Lower leg skin (tissue), 4 donors: ENCODE measurements around the gene VRTN. TPM values are rescaled to one million over a fixed set of nuclear protein-coding genes. Genes with fewer than 3 reads are reported as not detected.
A peak's percentile ranks its signal among the peaks of the same experiment; 100 is the strongest.

Source experiments
- DNase-seq, 2 donors: peaks; one replicate each; pipeline ENCODE4 v3.0.0-alpha.2; 2019; ENCODE audit warnings: low spot score in 2 of 2
- H3K4me3 ChIP-seq: fragments of 200-600 bp; sonication (generic); 2 replicates; pipeline ENCODE4 v1.5.1; 2017; ENCODE audit warnings: mild to moderate bottlenecking, low read depth; ENCODE audit not compliant: poor library complexity, severe bottlenecking
- POLR2A ChIP-seq, 2 donors: fragments of 450-650 bp; IDR thresholded peaks; one replicate each; pipeline ENCODE4 v1.6.1; 2016 to 2017; ENCODE audit warnings: antibody characterized with exemption in 2 of 2, mild to moderate bottlenecking in 1 of 2, moderate library complexity in 1 of 2
- WGBS, 2 donors: methylation state at CpG; one replicate each; pipeline ENCODE4 v1.1.5; 2018; 5-methylcytosine and 5-hydroxymethylcytosine counted together
- intact Hi-C: fragments of 100-400 bp; cut with DNase I; formaldehyde crosslinking; loops from one replicate; pipeline ENCODE4 v1.15.0; 2023; ENCODE audit warnings: low total_unique reads
- total RNA-seq, 4 donors: library from RNA; depleted of rRNA; stranded (reverse); fragments of >200 nt; gene quantifications; one replicate each; pipeline ENCODE4 v1.1.0, GENCODE V29; 2016
- TF ChIP-seq, protein P1 (sequence below), 3 donors: fragments of 450-650 bp; IDR thresholded peaks; one replicate each; pipeline ENCODE4 v1.5.1; 2016; ENCODE audit warnings: antibody characterized with exemption in 3 of 3, mild to moderate bottlenecking in 3 of 3, moderate library complexity in 2 of 3

Gene VRTN
- total RNA-seq, 4 donors from 2014 or later = not detected

DNA sequence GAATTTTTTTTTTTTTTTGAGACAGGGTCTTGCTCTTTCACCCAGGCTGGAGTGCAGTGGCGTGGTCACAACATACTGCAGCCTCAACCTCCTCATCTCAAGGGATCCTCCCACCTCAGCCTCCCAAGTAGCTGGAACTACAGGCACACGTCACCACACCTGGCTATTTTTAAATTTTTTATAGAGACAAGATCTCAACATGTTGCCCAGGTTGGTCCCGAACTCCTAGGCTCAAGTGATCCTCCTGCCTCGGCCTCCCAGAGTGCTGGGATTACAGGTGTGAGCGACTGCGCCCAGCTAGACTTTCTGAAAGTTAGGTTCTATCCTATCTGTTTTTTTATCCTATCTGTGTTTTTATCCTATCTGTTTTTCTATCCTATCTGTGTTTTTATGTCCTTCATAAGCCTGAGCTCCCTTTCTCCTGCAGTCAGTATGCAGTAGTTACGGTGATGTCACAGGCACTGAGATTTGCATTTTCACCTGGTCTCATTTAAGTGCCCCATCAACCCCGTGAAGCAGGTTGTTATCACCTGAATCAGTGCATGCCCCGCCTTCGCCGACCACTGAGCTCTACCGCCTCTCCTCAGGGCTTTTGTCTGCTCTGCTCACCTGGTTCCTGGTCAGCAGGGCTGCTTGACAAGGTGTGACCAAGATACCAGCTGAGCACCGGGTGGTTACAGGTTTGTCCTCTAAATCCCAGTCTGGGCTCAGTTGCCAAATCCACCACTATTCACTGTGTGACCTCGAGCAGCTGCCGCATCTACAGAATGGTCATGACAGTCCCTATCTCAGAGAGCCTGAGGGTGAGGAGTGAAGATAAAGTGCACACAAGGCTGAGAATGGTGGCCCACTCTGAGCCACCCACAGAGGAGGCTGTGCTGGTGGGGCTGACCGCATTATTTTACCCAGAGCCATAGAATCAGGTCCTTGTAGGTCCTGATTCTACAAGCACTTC lies 44.6 kb downstream of the VRTN start:
- no peak for TF ChIP-seq POLR2A (IDR thresholded peaks at IDR 0.05)
- TF ChIP-seq, protein P1, sequence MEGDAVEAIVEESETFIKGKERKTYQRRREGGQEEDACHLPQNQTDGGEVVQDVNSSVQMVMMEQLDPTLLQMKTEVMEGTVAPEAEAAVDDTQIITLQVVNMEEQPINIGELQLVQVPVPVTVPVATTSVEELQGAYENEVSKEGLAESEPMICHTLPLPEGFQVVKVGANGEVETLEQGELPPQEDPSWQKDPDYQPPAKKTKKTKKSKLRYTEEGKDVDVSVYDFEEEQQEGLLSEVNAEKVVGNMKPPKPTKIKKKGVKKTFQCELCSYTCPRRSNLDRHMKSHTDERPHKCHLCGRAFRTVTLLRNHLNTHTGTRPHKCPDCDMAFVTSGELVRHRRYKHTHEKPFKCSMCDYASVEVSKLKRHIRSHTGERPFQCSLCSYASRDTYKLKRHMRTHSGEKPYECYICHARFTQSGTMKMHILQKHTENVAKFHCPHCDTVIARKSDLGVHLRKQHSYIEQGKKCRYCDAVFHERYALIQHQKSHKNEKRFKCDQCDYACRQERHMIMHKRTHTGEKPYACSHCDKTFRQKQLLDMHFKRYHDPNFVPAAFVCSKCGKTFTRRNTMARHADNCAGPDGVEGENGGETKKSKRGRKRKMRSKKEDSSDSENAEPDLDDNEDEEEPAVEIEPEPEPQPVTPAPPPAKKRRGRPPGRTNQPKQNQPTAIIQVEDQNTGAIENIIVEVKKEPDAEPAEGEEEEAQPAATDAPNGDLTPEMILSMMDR (IDR thresholded peaks at IDR 0.05) = no peak
- no peak overlapping the region for H3K4me3 ChIP-seq
- intact Hi-C loops = no loop called here
- 82 to 85% methylated on average over 16 of the region's 16 CpGs for WGBS, 2 donors
- no peak for DNase-seq

DNA sequence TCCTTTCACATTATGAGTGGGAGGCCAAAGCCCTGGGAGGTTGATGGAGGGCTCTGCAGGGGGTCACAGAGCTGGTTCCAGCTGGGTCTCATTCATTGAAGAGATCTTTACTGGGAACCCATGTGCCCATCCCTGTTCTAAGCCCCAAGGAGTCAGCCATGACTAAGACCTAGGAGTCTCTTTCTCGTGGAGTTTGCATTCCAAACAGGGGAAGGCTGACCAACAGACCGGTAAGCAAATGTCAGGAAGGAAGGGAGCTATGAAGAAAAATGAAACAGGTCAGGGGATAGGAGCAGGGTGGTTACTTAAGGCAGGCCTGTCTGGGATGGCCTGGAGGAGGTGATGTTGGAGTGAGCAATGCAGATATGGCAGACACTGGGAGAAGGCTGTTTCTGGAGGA lies 46.3 kb downstream of the VRTN start:
- H3K4me3 ChIP-seq = no peak overlapping the region
- TF ChIP-seq POLR2A (IDR thresholded peaks at IDR 0.05) = no peak
- TF ChIP-seq, protein P1 (IDR thresholded peaks at IDR 0.05) = no peak
- 58 to 61% methylated on average over 2 of the region's 2 CpGs for WGBS, 2 donors
- intact Hi-C loops = no loop called here
- no peak for DNase-seq

DNA sequence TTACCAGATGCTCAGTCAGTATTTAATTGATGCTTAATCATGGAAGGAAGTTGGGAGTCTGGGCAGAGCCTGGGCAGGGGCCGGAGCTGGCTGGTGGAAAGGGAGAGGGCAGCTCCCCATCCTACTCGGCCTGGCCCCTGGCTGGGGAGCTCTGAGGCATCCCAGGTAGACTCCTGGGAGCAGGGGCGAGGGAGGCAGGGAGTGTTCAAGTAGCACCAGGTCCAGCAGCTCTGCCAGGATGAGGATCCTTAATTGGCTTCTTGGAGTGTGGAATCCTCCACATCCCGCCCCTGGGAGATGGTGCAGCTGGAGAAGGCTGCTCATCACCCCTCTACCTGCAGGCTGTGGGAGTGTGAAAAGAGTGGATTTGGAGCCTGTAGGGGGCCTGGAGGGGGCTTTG lies 46.8 kb downstream of the VRTN start:
- intact Hi-C loops = no loop called here
- TF ChIP-seq POLR2A (IDR thresholded peaks at IDR 0.05) = no peak
- TF ChIP-seq, protein P1 (IDR thresholded peaks at IDR 0.05) = no peak
- no peak overlapping the region for H3K4me3 ChIP-seq
- DNase-seq = no peak
- WGBS, 2 donors = 45 to 55% methylated on average over 4 of the region's 4 CpGs

DNA sequence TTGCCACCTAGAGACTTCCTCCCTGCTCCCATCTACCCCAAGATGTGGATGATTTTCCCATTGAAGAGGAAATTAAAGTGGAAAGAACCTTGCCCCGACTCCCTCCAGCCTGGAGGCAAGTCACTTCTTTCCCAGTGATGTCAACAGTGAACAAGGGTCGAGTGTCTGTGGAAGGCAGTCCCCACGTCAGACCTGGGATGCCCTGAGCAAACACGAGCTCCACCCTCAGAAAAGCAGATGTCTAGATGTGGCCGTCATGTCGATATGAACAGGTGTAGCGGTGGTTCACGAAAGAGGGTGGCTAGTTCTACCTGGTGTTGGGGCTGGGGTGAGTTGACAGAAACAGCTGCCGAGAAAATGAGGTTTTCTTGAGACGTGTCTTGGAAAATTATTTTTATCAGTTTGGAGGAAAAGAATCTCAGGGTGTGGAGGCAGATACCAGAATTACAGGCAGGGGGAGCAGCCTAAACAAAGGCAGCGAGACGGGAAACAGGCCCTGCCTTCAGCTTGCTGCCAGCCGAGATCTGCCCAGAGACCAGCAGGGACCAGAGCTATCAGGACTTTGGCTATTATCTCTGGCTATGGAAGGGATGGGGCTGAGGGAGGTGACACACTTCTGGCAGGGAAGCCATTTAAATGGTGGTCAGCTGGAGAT lies 51.9 kb downstream of the VRTN start:
- 37 to 45% methylated on average over 13 of the region's 13 CpGs for WGBS, 2 donors
- TF ChIP-seq POLR2A (IDR thresholded peaks at IDR 0.05) = no peak
- TF ChIP-seq, protein P1 (IDR thresholded peaks at IDR 0.05) = no peak
- intact Hi-C loops = no loop called here

DNA sequence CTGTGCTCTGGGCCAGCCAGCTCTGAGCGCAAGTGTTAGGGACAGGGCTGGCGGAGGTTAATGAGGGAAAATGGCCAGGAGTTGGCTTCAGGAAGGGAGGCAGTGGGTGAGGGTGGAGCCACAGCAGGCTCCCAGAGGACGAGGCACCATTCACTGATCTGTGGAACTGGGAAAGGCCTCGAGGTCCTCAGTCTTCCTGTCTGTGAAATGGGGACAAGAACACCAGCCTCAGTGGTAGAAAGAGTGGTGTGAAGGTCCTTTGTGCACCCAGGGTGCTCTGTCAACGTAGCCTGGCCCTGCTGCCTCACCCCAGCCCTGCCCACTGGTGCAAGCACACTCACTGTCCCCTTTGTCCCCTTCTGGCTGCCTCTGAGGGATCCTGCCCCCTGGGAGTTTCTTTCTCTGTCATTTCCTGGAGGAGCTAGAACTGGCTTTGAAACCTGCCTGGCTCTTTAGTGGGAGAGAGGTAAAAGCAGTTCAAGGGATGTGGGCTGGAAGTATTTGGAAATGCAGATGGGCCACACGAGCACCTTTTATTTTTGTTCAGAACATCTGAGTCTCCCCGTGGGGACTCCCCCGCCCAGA lies 52.7 kb downstream of the VRTN start:
- no peak overlapping the region for H3K4me3 ChIP-seq
- WGBS, 2 donors = 41 to 44% methylated on average over 8 of the region's 8 CpGs
- peak in 1 of 2 donors; percentile 52 for DNase-seq
- no peak for TF ChIP-seq POLR2A (IDR thresholded peaks at IDR 0.05)
- TF ChIP-seq, protein P1 (IDR thresholded peaks at IDR 0.05) = no peak
- intact Hi-C loops = no loop called here

More for the DNA sequence above, 51.9 kb downstream of the VRTN start:
- DNase-seq = peak in 1 of 2 donors; percentile 75
- no peak overlapping the region for H3K4me3 ChIP-seq
